GM10266 (cell line): ENCODE data around the gene BRD3OS.

Source experiments
- DNase-seq: peaks from one replicate; pipeline ENCODE4 v3.0.0; 2012; ENCODE audit errors: extremely low spot score
- CTCF ChIP-seq: IDR thresholded peaks from 2 replicates; pipeline ENCODE4 v1.5.1; 2012; ENCODE audit warnings: mild to moderate bottlenecking, low read depth; ENCODE audit not compliant: control insufficient read depth, insufficient read depth; ENCODE audit errors: missing control alignments

The BRD3OS gene

GRCh38 chr9:134046894-134047681 lies 21.8 kb downstream of the BRD3OS start:
- DNase-seq, result no peak
- TF ChIP-seq CTCF, result no peak

GRCh38 chr9:134047868-134048581 lies 22.7 kb downstream of the BRD3OS start:
- no peak for DNase-seq
- TF ChIP-seq CTCF, result no peak

- DNase-seq, result no peak
- TF ChIP-seq CTCF, result no peak
These were observed 23.3 kb downstream of the BRD3OS start for GRCh38 chr9:134048582-134048968.

- DNase-seq, result no peak
- TF ChIP-seq CTCF, result no peak
These were observed 24.0 kb downstream of the BRD3OS start for GRCh38 chr9:134049236-134049635.

- no peak for TF ChIP-seq CTCF
- DNase-seq, result no peak
These were observed 24.7 kb downstream of the BRD3OS start for GRCh38 chr9:134049772-134050588.

- DNase-seq, result no peak
- TF ChIP-seq CTCF, result no peak
These were observed 25.4 kb downstream of the BRD3OS start for GRCh38 chr9:134050726-134051125.
